CD4-positive, alpha-beta T cell treated with Interferon alpha-2 for 1 hour (primary cell): ENCODE results near the gene GRIN2D.

ENCODE experiments used
- DNase-seq, 2 donors: peaks; one replicate each; pipeline ENCODE4 v3.0.0-alpha.2; 2020 to 2022

GRIN2D gene

GRCh38 chr19:48398375-48399235, 5.1 kb downstream of the GRIN2D start:
- DNase-seq: peak; percentile 86 to 92

- DNase-seq: peak; percentile 27 to 56
These were observed 6.7 kb downstream of the GRIN2D start for GRCh38 chr19:48400018-48400742.

GRCh38 chr19:48401287-48401686, 7.8 kb downstream of the GRIN2D start:
- DNase-seq: no peak

- DNase-seq: peak; percentile 70 to 75
These were observed 10.1 kb downstream of the GRIN2D start for GRCh38 chr19:48403606-48404005.

GRCh38 chr19:48405010-48405659, 11.7 kb downstream of the GRIN2D start:
- DNase-seq: no peak

GRCh38 chr19:48405850-48406249, 12.4 kb downstream of the GRIN2D start:
- no peak for DNase-seq

- no peak for DNase-seq
These were observed 20.6 kb downstream of the GRIN2D start for GRCh38 chr19:48413879-48414587.

- DNase-seq: peak; percentile 82 to 85
These were observed 21.9 kb downstream of the GRIN2D start for GRCh38 chr19:48415395-48415794.

- DNase-seq: no peak
These were observed 22.3 kb downstream of the GRIN2D start for GRCh38 chr19:48415806-48416221.

- no peak for DNase-seq
These were observed 24.0 kb downstream of the GRIN2D start for GRCh38 chr19:48417421-48417820.

- DNase-seq: no peak
These were observed 25.0 kb downstream of the GRIN2D start for GRCh38 chr19:48418317-48419064.

GRCh38 chr19:48419158-48419920, 25.9 kb downstream of the GRIN2D start:
- peak; percentile 83 to 84 for DNase-seq

GRCh38 chr19:48421548-48421947, 28.1 kb downstream of the GRIN2D start:
- DNase-seq: no peak

- peak in 1 of 2 donors; percentile 16 for DNase-seq
These were observed 31.3 kb downstream of the GRIN2D start for GRCh38 chr19:48424694-48425219.

- DNase-seq: no peak
These were observed 35.2 kb downstream of the GRIN2D start for GRCh38 chr19:48428670-48429069.

- DNase-seq: no peak
These were observed 39.9 kb downstream of the GRIN2D start for GRCh38 chr19:48433337-48433736.

GRCh38 chr19:48436586-48436985, 43.1 kb downstream of the GRIN2D start:
- no peak for DNase-seq

GRCh38 chr19:48441360-48442050, 48.0 kb downstream of the GRIN2D start:
- no peak for DNase-seq

- DNase-seq: no peak
These were observed 48.9 kb downstream of the GRIN2D start for GRCh38 chr19:48442116-48443035.
